K562 (cell line): ENCODE results near the gene CMIP. TPM values are rescaled to one million over a fixed set of nuclear protein-coding genes. Genes with fewer than 3 reads are reported as not detected.

Experiments used
- ATAC-seq: fragments of 200-7000 bp; cut with Tn5 transposase; 3 replicates; pipeline ENCODE4 v1.9.1; 2020; ENCODE audit warnings: moderate library complexity
- BruUV-seq: library from RNA; stranded (reverse); fragments of 400-500 nt; replicated peaks from 2 replicates; lab custom pipeline; 2021; lab: Mats Ljungman, UMichigan
- CTCF ChIA-PET: fragments of 300-600 bp; formaldehyde crosslinking; extraction: SDS; loops from one replicate; lab custom pipeline; 2021; ENCODE audit warnings: low intra/inter-chr PET ratio; lab: Yijun Ruan, JAX
- POLR2A ChIA-PET: fragments of 300-600, 350-650 bp; sonication (Branson Sonifier 250); formaldehyde crosslinking; extraction: SDS; loops from one replicate; lab custom pipeline; 2021; ENCODE audit warnings: antibody characterized with exemption, inconsistent platforms; lab: Yijun Ruan, JAX
- DNase-seq, 4 experiments: peaks; one replicate each; pipeline versions ENCODE4 v3.0.0 to v3.0.0-alpha.2; 2011 to 2018; ENCODE audit warnings: low spot score in 3 of 4, mixed read lengths in 3 of 4; ENCODE audit errors: extremely low read depth in 1 of 4
- FAIRE-seq: peaks from 2 replicates; lab custom pipeline; 2011; peaks lifted over from hg19 to GRCh38; lab: Jason Lieb, UNC
- H2AFZ ChIP-seq: 2 replicates; pipeline ENCODE4 v1.6.0; 2011; ENCODE audit warnings: low read depth, low read length, control low read depth, inconsistent platforms
- H3K27ac ChIP-seq: fragments of 200-600 bp; 3 replicates; pipeline ENCODE4 v1.8.0; 2011; ENCODE audit warnings: low read depth, mild to moderate bottlenecking, control low read depth, inconsistent platforms, low read length, moderate library complexity, mixed read lengths; ENCODE audit errors: extremely low read depth
- H3K27me3 ChIP-seq, 2 experiments: fragments of 300-600 bp in 1 of 2; 2 replicates in 1 of 2; 3 replicates in 1 of 2; pipeline versions ENCODE4 v1.6.0 to v1.8.0; 2011; ENCODE audit warnings: inconsistent platforms in 2 of 2, low read length in 2 of 2, mild to moderate bottlenecking in 1 of 2, mixed read lengths in 1 of 2, moderate library complexity in 1 of 2; ENCODE audit not compliant: control insufficient read depth in 2 of 2, insufficient read depth in 2 of 2
- H3K36me3 ChIP-seq: fragments of 300-600 bp; 3 replicates; pipeline ENCODE4 v1.8.0; 2011; ENCODE audit warnings: mild to moderate bottlenecking, low read length, inconsistent platforms; ENCODE audit not compliant: control insufficient read depth, insufficient read depth
- H3K4me1 ChIP-seq, 2 experiments: fragments of 200-600 bp in 1 of 2; replicated peaks in 1 of 2; 2 replicates in 1 of 2; 3 replicates in 1 of 2; pipeline versions ENCODE4 v1.5.1 to v1.8.0; 2011; ENCODE audit warnings: inconsistent platforms in 2 of 2, low read length in 2 of 2, mild to moderate bottlenecking in 1 of 2, mixed read lengths in 1 of 2, moderate library complexity in 1 of 2; ENCODE audit not compliant: control insufficient read depth in 2 of 2, insufficient read depth in 2 of 2
- H3K4me2 ChIP-seq: 2 replicates; pipeline ENCODE4 v1.6.1; 2011; ENCODE audit warnings: low read length, control low read depth, inconsistent platforms, mixed read lengths; ENCODE audit not compliant: insufficient read depth
- H3K4me3 ChIP-seq: fragments of 200-600 bp; sonication (generic), shearing (Covaris generic); 2 replicates; pipeline ENCODE4 v1.5.1; 2016; ENCODE audit warnings: control low read depth, inconsistent platforms
- H3K79me2 ChIP-seq: fragments of 200-600 bp; 3 replicates; pipeline ENCODE4 v1.8.0; 2011; ENCODE audit warnings: low read length, inconsistent platforms; ENCODE audit not compliant: control insufficient read depth, insufficient read depth
- H3K9ac ChIP-seq, 2 experiments: 2 replicates each; pipeline versions ENCODE4 v1.6.0 to v1.6.1; 2011; ENCODE audit warnings: low read depth in 2 of 2, low read length in 2 of 2, control low read depth in 1 of 2, inconsistent platforms in 1 of 2, mild to moderate bottlenecking in 1 of 2, mixed read lengths in 1 of 2; ENCODE audit not compliant: insufficient read depth in 1 of 2
- H3K9me1 ChIP-seq: one replicate; pipeline ENCODE4 v1.6.0; 2011; ENCODE audit warnings: inconsistent platforms, mild to moderate bottlenecking, low read length, moderate library complexity; ENCODE audit not compliant: control insufficient read depth, insufficient read depth
- H3K9me3 ChIP-seq: replicated peaks from 2 replicates; pipeline ENCODE4 v1.5.1; 2011; ENCODE audit warnings: low read depth, low read length, inconsistent platforms; ENCODE audit not compliant: control insufficient read depth, insufficient read depth
- H4K20me1 ChIP-seq: replicated peaks from 2 replicates; pipeline ENCODE4 v1.6.1; 2011; ENCODE audit warnings: low read length, inconsistent platforms, mixed read lengths; ENCODE audit not compliant: control insufficient read depth, insufficient read depth
- ARNT ChIP-seq, 2 experiments: fragments of 450-650 bp; IDR thresholded peaks; 2 replicates each; pipeline ENCODE4 v1.6.1; 2016; ENCODE audit warnings: mild to moderate bottlenecking in 1 of 2
- CTBP1 ChIP-seq: fragments of 450-650 bp; IDR thresholded peaks from 2 replicates; pipeline ENCODE4 v1.6.1; 2016; ENCODE audit warnings: borderline replicate concordance
- CXXC5 ChIP-seq: fragments of 250-450 bp; sonication (Bioruptor Pico); IDR thresholded peaks from 2 replicates; pipeline ENCODE4 v1.8.0; 2022; ENCODE audit warnings: inconsistent platforms, mild to moderate bottlenecking, moderate library complexity
- IRF2 ChIP-seq: sonication (generic); formaldehyde crosslinking; IDR thresholded peaks from 2 replicates; pipeline ENCODE4 v1.8.1; 2022; ENCODE audit warnings: mild to moderate bottlenecking, missing genetic modification reagents
- NFIC ChIP-seq: fragments of 450-650 bp; IDR thresholded peaks from 2 replicates; pipeline ENCODE4 v1.6.1; 2017; ENCODE audit warnings: mild to moderate bottlenecking, inconsistent platforms
- OTX1 ChIP-seq: fragments of 450-650 bp; formaldehyde crosslinking; IDR thresholded peaks from 2 replicates; pipeline ENCODE4 v1.4.0; 2022; ENCODE audit warnings: mild to moderate bottlenecking
- SIRT6 ChIP-seq: IDR thresholded peaks from one replicate; pipeline ENCODE4 v1.6.1; 2012; ENCODE audit warnings: low read depth, mild to moderate bottlenecking, control low read depth, inconsistent platforms, low read length, moderate library complexity
- SIX5 ChIP-seq, 2 experiments: IDR thresholded peaks; 2 replicates each; pipeline ENCODE4 v1.6.1; 2011; ENCODE audit warnings: low read length in 2 of 2, borderline replicate concordance in 1 of 2, low read depth in 1 of 2, mild to moderate bottlenecking in 1 of 2, moderate library complexity in 1 of 2; ENCODE audit not compliant: insufficient read depth in 1 of 2
- SMARCA4 ChIP-seq: fragments of 450-650 bp; IDR thresholded peaks from 2 replicates; pipeline ENCODE4 v1.6.1; 2016
- TAF9B ChIP-seq: fragments of 450-650 bp; IDR thresholded peaks from 2 replicates; pipeline ENCODE4 v1.6.1; 2018; ENCODE audit warnings: mild to moderate bottlenecking; ENCODE audit not compliant: partially characterized antibody
- TRIM24 ChIP-seq, 2 experiments: fragments of 450-650 bp; IDR thresholded peaks; 2 replicates each; pipeline ENCODE4 v1.6.1; 2016
- UBTF ChIP-seq, 2 experiments: IDR thresholded peaks; 2 replicates each; pipeline ENCODE4 v1.6.1; 2012; ENCODE audit warnings: improper control_type of control experiment in 2 of 2, low read depth in 2 of 2, low read length in 2 of 2, borderline replicate concordance in 1 of 2
- ZBTB8A ChIP-seq: fragments of 450-650 bp; IDR thresholded peaks from 2 replicates; pipeline ENCODE4 v1.6.1; 2018; ENCODE audit warnings: mild to moderate bottlenecking, moderate library complexity; ENCODE audit not compliant: partially characterized antibody
- ZNF431 ChIP-seq: sonication (generic); formaldehyde crosslinking; IDR thresholded peaks from 2 replicates; pipeline ENCODE4 v1.8.0; 2022; ENCODE audit warnings: mild to moderate bottlenecking, missing genetic modification reagents
- ZNF695 ChIP-seq: fragments of 450-650 bp; formaldehyde crosslinking; IDR thresholded peaks from 2 replicates; pipeline ENCODE4 v1.4.0; 2020; ENCODE audit warnings: mild to moderate bottlenecking, moderate library complexity
- WGBS: fragments of 100-300 bp; shearing (Covaris generic); methylation state at CpG from one replicate; pipeline ENCODE4 v1.1.6; 2016; ENCODE audit warnings: low coverage, mixed read lengths; ENCODE audit not compliant: insufficient coverage; ENCODE audit errors: missing lambda C conversion rate; 5-methylcytosine and 5-hydroxymethylcytosine counted together
- in situ Hi-C: fragments of 300-500 bp; cut with MboI; formaldehyde crosslinking; loops from 4 replicates; pipeline ENCODE4 v1.15.0; 2018; ENCODE audit warnings: inconsistent platforms, mixed read lengths
- intact Hi-C: fragments of 100-400 bp; cut with micrococcal nuclease; formaldehyde crosslinking; loops from 2 replicates; pipeline ENCODE4 v1.14.2; 2022
- polyA plus RNA-seq, 8 experiments: library from polyadenylated mRNA; depleted of rRNA in 4 of 8; stranded (reverse) in 5 of 8; unstranded in 3 of 8; fragments of >200 nt; fragmentation: Nextera tagmentation in 2 of 8; fragmentation: Illumina TruSeq in 1 of 8; extraction: Ambion mirVana in 2 of 8; extraction: Trizol in 1 of 8; gene quantifications; 2 replicates each; pipeline versions ENCODE4 v1.2.1 to v1.2.3, GENCODE V29; 2011 to 2014; ENCODE audit warnings: inconsistent platforms in 1 of 8, missing spikeins in 1 of 8
- total RNA-seq, 7 experiments: library from RNA; depleted of rRNA in 6 of 7; stranded (reverse); fragments of >200 nt in 6 of 7; fragmentation: Illumina TruSeq in 2 of 7; extraction: Trizol in 2 of 7; gene quantifications; 2 replicates each; pipeline versions ENCODE4 v1.2.1 to v1.2.3, GENCODE V29; 2011 to 2021; ENCODE audit warnings: low replicate concordance in 1 of 7

Gene CMIP
- total and polyA plus RNA-seq, 9 of the 15 experiments (the other 6 are each of a cell fraction or from before 2014, with no cell fraction given), result 0.94 to 82.5 (median 10.3) TPM

- ChIA-PET CTCF (no interaction called here), POLR2A (interaction anchor here (0.6 to 3.1 kb wide), 5 partner anchors 10 to 1012 kb away, joined by 3 to 16 read pairs (median 5); no protein-coding TSS in a partner anchor)
- peaks cover 14% of the 10 kb centered on the region; the same call in 1 of the 2 replicates for H4K20me1 ChIP-seq
- intact Hi-C loops (no loop called here), in situ Hi-C loops (no loop called here)
- H3K36me3 ChIP-seq, result peaks cover 9% of the 10 kb centered on the region; the same call in 1 of the 3 replicates
- TF ChIP-seq IRF2, result no peak
- H2AFZ ChIP-seq, result no peak overlapping the region
- ATAC-seq, result no peak
- H3K4me2 ChIP-seq, result no peak overlapping the region
- H3K79me2 ChIP-seq, result peaks cover 88% of the 10 kb centered on the region
- no peak overlapping the region for H3K4me3 ChIP-seq
- 42% methylated on average over 4 of the region's 4 CpGs for WGBS
- H3K27me3 ChIP-seq, result no peaks in the 10 kb centered on the region
- peaks cover 35 to 46% of the 10 kb centered on the region in 2 experiments for H3K4me1 ChIP-seq
- DNase-seq, result no peak
- no peak overlapping the region for H3K9ac ChIP-seq
- peak overlapping the region; percentile 54; the same call in 1 of the 3 replicates for H3K27ac ChIP-seq
- peaks cover 14% of the 10 kb centered on the region for H3K9me1 ChIP-seq
- no peaks in the 10 kb centered on the region for H3K9me3 ChIP-seq
- FAIRE-seq, result no peak
- no TSS peak for BruUV-seq
Measured at GRCh38 chr16:81526199-81526598, 81.6 kb downstream of the CMIP start.

GRCh38 chr16:81526935-81527334 is 82.3 kb downstream of the CMIP start:
- Histone ChIP-seq H2AFZ (peak overlapping the region; percentile 32; the same call in 1 of the 2 replicates), H4K20me1 (peaks cover 11% of the 10 kb centered on the region; the same call in 1 of the 2 replicates), H3K27me3 (no peaks in the 10 kb centered on the region), H3K4me1 (peaks cover 38 to 42% of the 10 kb centered on the region in 2 experiments), H3K79me2 (peaks cover 93% of the 10 kb centered on the region), H3K9ac (peak overlapping the region; percentile 37 to 84), H3K9me3 (no peaks in the 10 kb centered on the region), H3K9me1 (peaks cover 14% of the 10 kb centered on the region), H3K36me3 (peaks cover 9% of the 10 kb centered on the region; the same call in 1 of the 3 replicates), H3K4me3 (no peak overlapping the region), H3K4me2 (peak overlapping the region; percentile 40), H3K27ac (peak overlapping the region; percentile 54)
- WGBS, result 10% methylated on average over 9 of the region's 9 CpGs
- ChIA-PET CTCF (interaction anchor here (0.5 kb wide), 1 partner anchor 218 kb away, joined by 4 read pairs; no protein-coding TSS in a partner anchor), POLR2A (interaction anchor here (0.6 to 3.1 kb wide), 6 partner anchors 11 to 86 kb away, joined by 3 to 16 read pairs (median 4); no protein-coding TSS in a partner anchor)
- DNase-seq (peak; percentile 64 to 84 (median 72)), FAIRE-seq (peak; percentile 85), ATAC-seq (peak; percentile 77)
- in situ Hi-C loops (no loop called here), intact Hi-C loops (no loop called here)
- BruUV-seq, result no TSS peak
- TF ChIP-seq CXXC5 (peak; percentile 19; the same call in 1 of the 2 replicates), SIRT6 (no peak), ARNT (IDR thresholded peaks at IDR 0.05) (0 out of 4 replicates have a peak, but pooled peaks of 1 of the 2 experiments have one; percentile 20), TRIM24 (IDR thresholded peaks at IDR 0.05) (no peak), SIX5 (IDR thresholded peaks at IDR 0.05; ENCODE audit: borderline replicate concordance in 1 of 2, insufficient read depth in 1 of 2, low read depth in 1 of 2, low read length in 2 of 2) (no peak), OTX1 (CRISPR knock-in tag) (no peak), ZNF431 (CRISPR knock-in tag) (no peak), NFIC (peak; percentile 94), UBTF (IDR thresholded peaks at IDR 0.05; ENCODE audit: borderline replicate concordance in 1 of 2, low read depth in 2 of 2, low read length in 2 of 2) (no peak), TAF9B (no peak), CTBP1 (peak; percentile 48; the same call in 1 of the 2 replicates), ZNF695 (CRISPR knock-in tag) (no peak), SMARCA4 (peak; percentile 57; the same call in 1 of the 2 replicates), ZBTB8A (no peak)
